Stimulated activated CD8-positive, alpha-beta memory T cell treated with anti-CD3 and anti-CD28 coated beads, Interleukin-12 subunit alpha, Interleukin-12 subunit beta, amount 100 ng/mL, for 24 hours (primary cell): ENCODE data around the gene MARCO.
"Not testable (repeated sequence)": the region's sequence is repeated elsewhere in the genome, so short reads cannot be mapped to it uniquely, and the experiment has no call there.

Source experiments
- DNase-seq: peaks from one replicate; pipeline ENCODE4 v3.0.0-alpha.2; 2020; ENCODE audit errors: extremely low read depth

MARCO gene

GRCh38 chr2:118925981-118926380 is 16.0 kb upstream of the MARCO start:
- DNase-seq, result no peak

- DNase-seq, result no peak
Observed at GRCh38 chr2:118929059-118929458, 12.9 kb upstream of the MARCO start.

GRCh38 chr2:118932949-118933348 is 9.0 kb upstream of the MARCO start:
- DNase-seq, result no peak

- DNase-seq, result no peak
Observed at GRCh38 chr2:118936306-118936705, 5.7 kb upstream of the MARCO start.

- no peak for DNase-seq
Observed at GRCh38 chr2:118936936-118937335, 5.1 kb upstream of the MARCO start.

GRCh38 chr2:118937817-118938216 is 4.2 kb upstream of the MARCO start:
- no peak for DNase-seq

- no peak for DNase-seq
Observed at GRCh38 chr2:118939994-118940393, 2.0 kb upstream of the MARCO start.

GRCh38 chr2:118940486-118941120 is 1.4 kb upstream of the MARCO start:
- no peak for DNase-seq

- DNase-seq, result no peak
Observed at GRCh38 chr2:118943286-118943685, 1.3 kb downstream of the MARCO start.

- DNase-seq, result no peak
Observed at GRCh38 chr2:118945881-118946280, 3.9 kb downstream of the MARCO start.

- not testable (repeated sequence) for DNase-seq
Observed at GRCh38 chr2:118948266-118948665, 6.3 kb downstream of the MARCO start.

- no peak for DNase-seq
Observed at GRCh38 chr2:118954297-118955060, 12.5 kb downstream of the MARCO start.

- no peak for DNase-seq
Observed at GRCh38 chr2:118965737-118966136, 23.7 kb downstream of the MARCO start.

- DNase-seq, result no peak
Observed at GRCh38 chr2:118967124-118967880, 25.3 kb downstream of the MARCO start.

GRCh38 chr2:118968042-118968441 is 26.0 kb downstream of the MARCO start:
- DNase-seq, result no peak

- DNase-seq, result no peak
Observed at GRCh38 chr2:118968961-118969733, 27.2 kb downstream of the MARCO start.

- DNase-seq, result no peak
Observed at GRCh38 chr2:118969734-118970395, 27.9 kb downstream of the MARCO start.

GRCh38 chr2:118970396-118971135 is 28.6 kb downstream of the MARCO start:
- DNase-seq, result no peak

GRCh38 chr2:118971245-118972122 is 29.5 kb downstream of the MARCO start:
- DNase-seq, result no peak

GRCh38 chr2:118973542-118973951 is 31.6 kb downstream of the MARCO start:
- DNase-seq, result no peak
